ENCODE data around the gene RHBDD2.

DNA sequence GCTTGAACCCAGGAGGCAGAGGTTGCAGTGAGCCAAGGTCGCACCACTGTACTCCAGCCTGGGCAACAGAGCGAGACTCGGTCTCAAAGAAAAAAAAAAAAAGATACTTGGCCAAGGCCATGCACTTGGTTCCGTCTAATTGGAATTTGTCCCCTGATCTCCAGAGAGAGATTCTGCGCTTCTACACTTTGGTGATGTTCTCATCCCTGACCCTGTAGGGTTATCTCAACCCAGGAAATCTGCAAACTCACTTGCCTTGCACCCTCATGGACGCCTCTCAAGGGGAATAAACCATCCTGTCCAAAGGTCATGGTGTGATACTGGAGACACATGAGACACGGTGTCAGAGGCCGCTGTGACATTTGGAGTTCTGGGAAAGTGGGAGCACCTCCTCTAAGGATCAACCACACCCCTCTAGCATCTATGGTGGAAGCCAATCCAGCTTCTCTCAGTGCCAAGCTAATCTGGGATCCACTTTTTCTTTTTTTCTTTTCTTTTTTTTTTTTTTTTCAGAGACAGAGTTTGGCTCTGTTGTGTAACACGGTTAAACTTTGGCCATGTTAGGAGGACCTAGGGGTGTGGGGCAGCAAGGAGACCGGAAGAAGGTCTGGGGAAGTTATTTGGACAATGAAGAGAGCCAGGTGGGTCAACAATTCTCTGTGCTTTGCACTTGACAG, 28.3 kb downstream of the RHBDD2 start:
- no peak for TF ChIP-seq POLR2AphosphoS5 (IDR thresholded peaks at IDR 0.05; ENCODE audit: low read depth, low read length)
- TF ChIP-seq POLR2A (IDR thresholded peaks at IDR 0.05; ENCODE audit: low read depth, low read length), result no peak
- TF ChIP-seq TAF1 (IDR thresholded peaks at IDR 0.05; ENCODE audit: borderline replicate concordance, low read depth, low read length), result no peak

Data from GM12892 (cell line).